HepG2 (cell line): ENCODE measurements around the gene SMIM8. TPM values are rescaled to one million over a fixed set of nuclear protein-coding genes. Genes with fewer than 3 reads are reported as not detected.

Experiments used
- KAT7 ChIP-seq: IDR thresholded peaks from 2 replicates; pipeline ENCODE4 v1.6.1; 2018; ENCODE audit warnings: borderline replicate concordance, missing compliant biosample characterization
- KDM2A ChIP-seq: sonication (generic); formaldehyde crosslinking; IDR thresholded peaks from 2 replicates; pipeline ENCODE4 v1.4.0; 2020; ENCODE audit warnings: low read depth, missing genetic modification reagents, borderline replicate concordance
- MAFK ChIP-seq, 2 experiments: IDR thresholded peaks in 1 of 2; conservative IDR thresholded peaks in 1 of 2; 2 replicates each; pipeline ENCODE4 v1.6.1; 2011; ENCODE audit warnings: improper control_type of control experiment in 2 of 2, low read length in 2 of 2
- MEIS2 ChIP-seq: sonication (generic); formaldehyde crosslinking; IDR thresholded peaks from 2 replicates; pipeline ENCODE4 v1.9.0; 2021; ENCODE audit warnings: mild to moderate bottlenecking, missing genetic modification reagents
- MTA3 ChIP-seq: sonication (generic); formaldehyde crosslinking; IDR thresholded peaks from 2 replicates; pipeline ENCODE4 v1.4.0; 2020; ENCODE audit warnings: missing genetic modification reagents
- NFYB ChIP-seq: sonication (generic); formaldehyde crosslinking; IDR thresholded peaks from 2 replicates; pipeline ENCODE4 v1.4.0; 2020; ENCODE audit warnings: missing genetic modification reagents
- POLR2AphosphoS2 ChIP-seq: IDR thresholded peaks from 2 replicates; pipeline ENCODE4 v1.6.1; 2011; ENCODE audit warnings: low read depth, low read length, improper control_type of control experiment
- RARG ChIP-seq: sonication (generic); formaldehyde crosslinking; IDR thresholded peaks from 2 replicates; pipeline ENCODE4 v1.4.0; 2020; ENCODE audit warnings: low read depth, mild to moderate bottlenecking, missing genetic modification reagents
- RFXAP ChIP-seq: sonication (generic); formaldehyde crosslinking; IDR thresholded peaks from 2 replicates; pipeline ENCODE4 v1.4.0; 2020; ENCODE audit warnings: missing genetic modification reagents, borderline replicate concordance
- SCMH1 ChIP-seq: sonication (generic); formaldehyde crosslinking; IDR thresholded peaks from 2 replicates; pipeline ENCODE4 v1.9.0; 2021; ENCODE audit warnings: missing genetic modification reagents, mild to moderate bottlenecking, borderline replicate concordance
- TGIF2 ChIP-seq: IDR thresholded peaks from 2 replicates; pipeline ENCODE4 v1.6.1; 2016; ENCODE audit warnings: control low read depth, missing compliant biosample characterization
- XBP1 ChIP-seq: sonication (generic); formaldehyde crosslinking; IDR thresholded peaks from 2 replicates; pipeline ENCODE4 v1.5.0; 2020; ENCODE audit warnings: missing genetic modification reagents
- ZNF30 ChIP-seq: sonication (generic); formaldehyde crosslinking; IDR thresholded peaks from 2 replicates; pipeline ENCODE4 v1.5.0; 2020; ENCODE audit warnings: mild to moderate bottlenecking, missing genetic modification reagents
- ZNF550 ChIP-seq: sonication (generic); formaldehyde crosslinking; IDR thresholded peaks from 2 replicates; pipeline ENCODE4 v1.4.0; 2020; ENCODE audit warnings: mild to moderate bottlenecking, missing genetic modification reagents, borderline replicate concordance
- ZNF563 ChIP-seq: sonication (generic); formaldehyde crosslinking; IDR thresholded peaks from 2 replicates; pipeline ENCODE4 v1.8.0; 2022; ENCODE audit warnings: mild to moderate bottlenecking, moderate library complexity, missing genetic modification reagents
- ZNF615 ChIP-seq: sonication (generic); formaldehyde crosslinking; IDR thresholded peaks from 2 replicates; pipeline ENCODE4 v1.5.0; 2020; ENCODE audit warnings: mild to moderate bottlenecking, missing genetic modification reagents, borderline replicate concordance
- ZNF678 ChIP-seq: sonication (generic); formaldehyde crosslinking; IDR thresholded peaks from 2 replicates; pipeline ENCODE4 v1.4.0; 2020; ENCODE audit warnings: mild to moderate bottlenecking, missing genetic modification reagents
- polyA plus RNA-seq, 8 experiments: library from polyadenylated mRNA; depleted of rRNA in 3 of 8; stranded (reverse) in 7 of 8; unstranded in 1 of 8; fragments of >200 nt; fragmentation: Illumina TruSeq in 4 of 8; extraction: Trizol in 4 of 8; gene quantifications; 2 replicates each; pipeline versions ENCODE4 v1.2.1 to v1.2.3, GENCODE V29; 2011 to 2016; ENCODE audit warnings: low read depth in 4 of 8, missing spikeins in 1 of 8, mixed read lengths in 1 of 8; ENCODE audit not compliant: insufficient read depth in 1 of 8
- total RNA-seq, 5 experiments: library from RNA; depleted of rRNA; stranded (reverse); fragments of >200 nt; fragmentation: Illumina TruSeq; extraction: Trizol; gene quantifications; 2 replicates each; pipeline ENCODE4 v1.2.3, GENCODE V29; 2016; ENCODE audit warnings: low read depth in 1 of 5
- TF ChIP-seq, protein P1 (sequence below): sonication (generic); formaldehyde crosslinking; conservative IDR thresholded peaks from 2 replicates; pipeline ENCODE4 v1.4.0; 2020; ENCODE audit warnings: missing genetic modification reagents
- TF ChIP-seq, protein P2 (sequence below): sonication (generic); formaldehyde crosslinking; IDR thresholded peaks from 2 replicates; pipeline ENCODE4 v1.5.0; 2020; ENCODE audit warnings: missing genetic modification reagents
- TF ChIP-seq, protein P3 (sequence below), 2 experiments: IDR thresholded peaks; 2 replicates each; pipeline ENCODE4 v1.6.1; 2011 to 2012; ENCODE audit warnings: low read length in 2 of 2, borderline replicate concordance in 1 of 2, low read depth in 1 of 2, mild to moderate bottlenecking in 1 of 2, moderate library complexity in 1 of 2
- TF ChIP-seq, protein P4 (sequence below): sonication (generic); formaldehyde crosslinking; IDR thresholded peaks from 2 replicates; pipeline ENCODE4 v1.5.1; 2020; ENCODE audit warnings: mild to moderate bottlenecking, missing genetic modification reagents, borderline replicate concordance

Gene SMIM8
- total and polyA plus RNA-seq, 2 of the 13 experiments (the other 11 are each of a cell fraction or from before 2014, with no cell fraction given) = 4.8 to 10.0 TPM

DNA sequence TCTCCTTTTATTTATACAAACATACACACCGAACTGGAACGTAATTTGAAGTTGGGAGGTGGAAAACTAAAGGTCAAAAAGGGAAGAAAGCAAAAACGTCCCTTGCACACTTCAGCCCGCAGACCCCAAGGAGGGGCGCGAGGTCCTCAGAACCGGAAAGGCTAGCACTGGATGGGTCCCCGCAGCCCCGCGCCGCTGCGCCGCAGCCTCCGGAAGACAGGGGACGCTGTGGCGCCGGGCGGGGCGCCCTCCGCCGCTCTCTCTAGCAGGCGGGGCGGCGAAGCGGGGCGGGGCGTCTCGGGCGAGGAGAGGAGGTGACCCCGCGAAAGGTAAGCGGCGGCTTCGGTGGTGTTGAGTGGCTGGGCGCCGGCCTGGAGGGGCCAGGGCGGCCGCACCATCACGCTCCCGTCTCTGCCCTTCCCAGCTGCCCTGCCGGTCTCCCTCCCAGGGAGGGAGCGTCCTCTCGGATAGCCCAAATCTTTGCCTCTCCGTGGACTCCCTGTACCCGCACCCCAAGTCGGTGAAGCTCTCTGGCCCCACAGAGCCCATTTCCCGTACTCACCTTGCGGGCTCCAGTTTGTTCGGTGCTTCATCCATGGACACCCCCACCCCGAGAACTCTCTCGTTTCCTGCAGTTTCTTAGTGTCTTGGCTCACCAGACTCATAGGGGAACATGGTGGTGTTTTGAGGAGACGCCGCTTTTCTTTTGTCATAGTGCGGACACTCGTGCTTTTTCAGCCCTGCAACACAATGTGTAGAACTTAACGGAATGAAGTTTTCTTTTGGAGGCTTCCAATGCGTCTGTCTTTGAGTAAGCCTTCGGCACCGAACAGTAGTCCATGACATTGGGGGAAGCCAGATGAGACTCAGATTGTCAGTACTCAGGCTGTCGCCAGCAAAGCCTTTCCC, at the start of gene SMIM8 (continued):
- TF ChIP-seq ZNF30 = 0 out of 2 replicates have a peak, but pooled peaks have one; percentile 27
- no peak for TF ChIP-seq ZNF678
- TF ChIP-seq MAFK (conservative IDR thresholded peaks at IDR 0.05 in 1 of 2, IDR thresholded peaks at IDR 0.05 in 1 of 2; ENCODE audit: low read length in 2 of 2) = no peak
- no peak for TF ChIP-seq MTA3
- TF ChIP-seq ZNF615 (CRISPR knock-in tag) = peak; percentile 81; the same call in 1 of the 2 replicates
- peak; percentile 66; the same call in 1 of the 2 replicates for TF ChIP-seq MEIS2
- TF ChIP-seq, protein P1, sequence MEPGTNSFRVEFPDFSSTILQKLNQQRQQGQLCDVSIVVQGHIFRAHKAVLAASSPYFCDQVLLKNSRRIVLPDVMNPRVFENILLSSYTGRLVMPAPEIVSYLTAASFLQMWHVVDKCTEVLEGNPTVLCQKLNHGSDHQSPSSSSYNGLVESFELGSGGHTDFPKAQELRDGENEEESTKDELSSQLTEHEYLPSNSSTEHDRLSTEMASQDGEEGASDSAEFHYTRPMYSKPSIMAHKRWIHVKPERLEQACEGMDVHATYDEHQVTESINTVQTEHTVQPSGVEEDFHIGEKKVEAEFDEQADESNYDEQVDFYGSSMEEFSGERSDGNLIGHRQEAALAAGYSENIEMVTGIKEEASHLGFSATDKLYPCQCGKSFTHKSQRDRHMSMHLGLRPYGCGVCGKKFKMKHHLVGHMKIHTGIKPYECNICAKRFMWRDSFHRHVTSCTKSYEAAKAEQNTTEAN (CRISPR knock-in tag) = peak; percentile 65; the same call in 1 of the 2 replicates
- TF ChIP-seq NFYB (CRISPR knock-in tag) = 0 out of 2 replicates have a peak, but pooled peaks have one; percentile 5
- TF ChIP-seq SCMH1 = no peak
- TF ChIP-seq, protein P2, sequence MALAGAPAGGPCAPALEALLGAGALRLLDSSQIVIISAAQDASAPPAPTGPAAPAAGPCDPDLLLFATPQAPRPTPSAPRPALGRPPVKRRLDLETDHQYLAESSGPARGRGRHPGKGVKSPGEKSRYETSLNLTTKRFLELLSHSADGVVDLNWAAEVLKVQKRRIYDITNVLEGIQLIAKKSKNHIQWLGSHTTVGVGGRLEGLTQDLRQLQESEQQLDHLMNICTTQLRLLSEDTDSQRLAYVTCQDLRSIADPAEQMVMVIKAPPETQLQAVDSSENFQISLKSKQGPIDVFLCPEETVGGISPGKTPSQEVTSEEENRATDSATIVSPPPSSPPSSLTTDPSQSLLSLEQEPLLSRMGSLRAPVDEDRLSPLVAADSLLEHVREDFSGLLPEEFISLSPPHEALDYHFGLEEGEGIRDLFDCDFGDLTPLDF = peak; percentile 77
- TF ChIP-seq RARG (CRISPR knock-in tag) = no peak
- peak; percentile 94 for TF ChIP-seq RFXAP (CRISPR knock-in tag)
- no peak for TF ChIP-seq POLR2AphosphoS2
- TF ChIP-seq, protein P3, sequence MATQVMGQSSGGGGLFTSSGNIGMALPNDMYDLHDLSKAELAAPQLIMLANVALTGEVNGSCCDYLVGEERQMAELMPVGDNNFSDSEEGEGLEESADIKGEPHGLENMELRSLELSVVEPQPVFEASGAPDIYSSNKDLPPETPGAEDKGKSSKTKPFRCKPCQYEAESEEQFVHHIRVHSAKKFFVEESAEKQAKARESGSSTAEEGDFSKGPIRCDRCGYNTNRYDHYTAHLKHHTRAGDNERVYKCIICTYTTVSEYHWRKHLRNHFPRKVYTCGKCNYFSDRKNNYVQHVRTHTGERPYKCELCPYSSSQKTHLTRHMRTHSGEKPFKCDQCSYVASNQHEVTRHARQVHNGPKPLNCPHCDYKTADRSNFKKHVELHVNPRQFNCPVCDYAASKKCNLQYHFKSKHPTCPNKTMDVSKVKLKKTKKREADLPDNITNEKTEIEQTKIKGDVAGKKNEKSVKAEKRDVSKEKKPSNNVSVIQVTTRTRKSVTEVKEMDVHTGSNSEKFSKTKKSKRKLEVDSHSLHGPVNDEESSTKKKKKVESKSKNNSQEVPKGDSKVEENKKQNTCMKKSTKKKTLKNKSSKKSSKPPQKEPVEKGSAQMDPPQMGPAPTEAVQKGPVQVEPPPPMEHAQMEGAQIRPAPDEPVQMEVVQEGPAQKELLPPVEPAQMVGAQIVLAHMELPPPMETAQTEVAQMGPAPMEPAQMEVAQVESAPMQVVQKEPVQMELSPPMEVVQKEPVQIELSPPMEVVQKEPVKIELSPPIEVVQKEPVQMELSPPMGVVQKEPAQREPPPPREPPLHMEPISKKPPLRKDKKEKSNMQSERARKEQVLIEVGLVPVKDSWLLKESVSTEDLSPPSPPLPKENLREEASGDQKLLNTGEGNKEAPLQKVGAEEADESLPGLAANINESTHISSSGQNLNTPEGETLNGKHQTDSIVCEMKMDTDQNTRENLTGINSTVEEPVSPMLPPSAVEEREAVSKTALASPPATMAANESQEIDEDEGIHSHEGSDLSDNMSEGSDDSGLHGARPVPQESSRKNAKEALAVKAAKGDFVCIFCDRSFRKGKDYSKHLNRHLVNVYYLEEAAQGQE (IDR thresholded peaks at IDR 0.05; ENCODE audit: borderline replicate concordance in 1 of 2, low read depth in 1 of 2, low read length in 2 of 2) = peak in 1 of 2 experiments; percentile 44; a peak in 1 of 4 replicates
- TF ChIP-seq ZNF550 = no peak
- TF ChIP-seq XBP1 (CRISPR knock-in tag) = peak; percentile 26; the same call in 1 of the 2 replicates
- peak; percentile 82; the same call in 1 of the 2 replicates for TF ChIP-seq KAT7 (CRISPR knock-in tag)
- TF ChIP-seq ZNF563 (CRISPR knock-in tag) = peak; percentile 70; the same call in 1 of the 2 replicates
- peak; percentile 65; the same call in 1 of the 2 replicates for TF ChIP-seq TGIF2 (CRISPR knock-in tag)
- TF ChIP-seq KDM2A (CRISPR knock-in tag) = peak; percentile 94
- TF ChIP-seq, protein P4, sequence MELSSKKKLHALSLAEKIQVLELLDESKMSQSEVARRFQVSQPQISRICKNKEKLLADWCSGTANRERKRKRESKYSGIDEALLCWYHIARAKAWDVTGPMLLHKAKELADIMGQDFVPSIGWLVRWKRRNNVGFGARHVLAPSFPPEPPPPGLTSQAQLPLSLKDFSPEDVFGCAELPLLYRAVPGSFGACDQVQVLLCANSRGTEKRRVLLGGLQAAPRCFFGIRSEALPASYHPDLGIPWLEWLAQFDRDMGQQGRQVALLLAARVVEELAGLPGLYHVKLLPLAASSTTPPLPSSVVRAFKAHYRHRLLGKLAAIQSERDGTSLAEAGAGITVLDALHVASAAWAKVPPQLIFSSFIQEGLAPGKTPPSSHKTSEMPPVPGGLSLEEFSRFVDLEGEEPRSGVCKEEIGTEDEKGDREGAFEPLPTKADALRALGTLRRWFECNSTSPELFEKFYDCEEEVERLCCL (CRISPR knock-in tag) = no peak
